IPS-18c (cell line): ENCODE data around the gene PDGFB.

Experiments
- H3K4me3 ChIP-seq: 2 replicates; pipeline ENCODE4 v1.7.0; 2013; ENCODE audit warnings: low read depth, mild to moderate bottlenecking, low read length, moderate library complexity; ENCODE audit not compliant: insufficient read depth
- H3K9me3 ChIP-seq: one replicate; pipeline ENCODE4 v1.6.1; 2013; ENCODE audit warnings: mild to moderate bottlenecking, low read length, moderate library complexity; ENCODE audit not compliant: control insufficient read depth, insufficient read depth

Gene PDGFB

DNA sequence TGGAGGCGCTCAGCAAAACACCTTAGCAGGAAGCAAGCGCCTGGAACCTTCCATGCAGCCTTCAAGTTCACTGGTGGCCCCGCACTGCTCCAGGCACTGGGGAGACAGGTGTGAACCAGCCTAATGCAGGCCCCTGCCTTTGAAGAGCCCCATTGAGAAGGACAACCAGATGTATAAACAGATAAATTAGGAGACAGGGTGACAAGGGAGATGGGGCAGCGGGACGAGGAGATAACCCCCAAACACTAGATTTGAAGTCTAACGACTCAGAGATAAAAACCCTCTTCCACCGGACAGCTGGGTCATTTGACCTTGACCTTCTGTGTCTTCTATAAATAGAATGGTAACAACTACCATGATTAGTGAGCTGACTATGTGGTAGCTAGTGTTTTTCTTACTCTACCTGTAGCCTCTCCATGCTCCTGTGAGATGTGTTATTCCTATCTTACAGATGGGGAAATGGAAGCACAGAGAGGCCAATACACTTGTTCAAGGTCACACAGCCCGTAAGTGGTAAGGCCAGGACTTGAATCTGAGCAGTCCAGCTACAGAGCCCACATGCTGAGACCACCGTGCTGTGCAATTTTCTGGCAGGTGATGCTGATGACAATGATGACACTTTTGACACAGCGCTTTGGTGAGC, 2.0 kb upstream of the PDGFB start:
- H3K4me3 ChIP-seq, result no peak overlapping the region
- H3K9me3 ChIP-seq, result no peaks in the 10 kb centered on the region

DNA sequence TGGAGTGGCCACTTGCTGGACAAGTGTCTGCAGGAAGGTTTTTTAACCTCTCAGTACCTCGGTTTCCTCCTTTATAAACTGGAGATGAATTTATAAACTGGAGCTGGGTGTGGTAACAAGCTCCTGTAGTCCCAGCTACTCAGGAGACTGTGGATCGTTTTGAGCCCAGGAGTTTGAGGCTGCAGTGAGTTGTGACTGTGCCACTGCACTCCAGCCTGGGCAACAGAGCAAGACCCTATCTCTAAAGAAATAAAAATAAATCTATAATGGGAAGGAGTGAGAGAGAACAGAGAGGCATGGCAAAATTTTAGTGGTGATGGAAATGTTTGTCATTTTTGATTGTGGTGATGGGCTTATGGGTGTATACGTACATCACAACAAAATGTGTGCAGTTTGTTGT, 1.4 kb upstream of the PDGFB start:
- Histone ChIP-seq H3K4me3 (no peak overlapping the region), H3K9me3 (no peaks in the 10 kb centered on the region)

DNA sequence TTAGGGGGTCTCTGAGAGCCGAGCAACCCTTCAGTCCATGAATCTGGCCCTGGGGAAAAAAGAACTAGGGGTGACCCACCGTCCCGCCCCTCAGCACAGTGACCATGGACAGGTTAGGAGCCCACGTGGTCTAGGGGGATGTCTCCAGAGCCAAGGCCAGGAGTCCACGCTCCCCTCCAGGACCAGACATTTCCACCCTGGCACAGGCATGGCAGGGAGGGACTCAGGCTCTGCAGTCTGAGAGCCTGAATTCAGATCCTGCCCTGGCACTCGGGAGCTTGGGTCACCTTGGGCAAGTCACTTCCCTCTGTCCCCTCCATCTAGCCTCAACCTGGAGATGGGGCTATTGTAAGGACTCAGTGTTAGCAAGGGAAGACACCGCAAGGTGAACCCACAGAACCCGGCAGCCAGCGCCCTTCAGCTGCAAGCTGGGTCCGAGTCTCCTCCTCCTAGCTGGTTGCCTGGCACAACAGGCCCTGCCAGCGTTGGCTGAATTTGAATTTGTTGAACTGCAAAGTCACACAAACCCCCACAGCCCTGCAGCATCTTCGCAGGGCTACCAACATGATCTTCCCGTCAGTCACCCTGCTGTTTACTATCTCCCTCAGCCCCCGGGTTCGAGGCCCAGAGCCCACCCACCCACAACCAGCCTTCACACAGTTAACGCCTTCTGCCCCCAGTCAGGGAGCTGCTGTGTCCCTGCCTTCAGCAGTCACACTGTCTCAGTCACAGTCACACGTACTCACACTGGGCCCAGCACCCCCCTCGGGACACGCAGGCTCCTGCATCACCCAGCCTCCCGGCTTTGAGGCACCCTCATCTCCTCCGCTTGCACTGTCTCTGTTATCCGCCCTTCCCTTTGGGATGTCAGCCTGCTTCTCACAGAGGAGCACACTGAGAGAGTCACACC, 603 bp upstream of the PDGFB start:
- Histone ChIP-seq H3K9me3 (no peaks in the 10 kb centered on the region), H3K4me3 (no peak overlapping the region)

DNA sequence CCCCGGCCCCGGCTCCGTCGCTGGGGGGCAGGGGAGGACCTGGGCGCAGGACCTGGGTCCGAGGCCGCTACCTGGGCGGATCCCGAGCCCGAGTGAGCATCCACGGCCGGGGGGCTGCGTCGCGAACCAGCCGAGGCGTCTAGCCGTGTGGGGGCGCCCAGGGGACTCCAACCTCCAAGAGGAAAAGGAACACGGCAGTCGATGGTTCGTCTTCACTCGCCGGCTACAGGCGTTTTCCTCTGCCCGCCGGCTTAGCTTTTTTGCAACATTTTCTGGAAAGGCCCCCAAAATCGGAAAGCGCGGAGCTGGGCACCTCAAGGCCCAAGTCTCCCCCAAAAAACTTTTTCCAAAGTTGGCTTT, 666 bp downstream of the PDGFB start:
- peak overlapping the region; percentile 49 for H3K4me3 ChIP-seq
- H3K9me3 ChIP-seq, result no peaks in the 10 kb centered on the region

DNA sequence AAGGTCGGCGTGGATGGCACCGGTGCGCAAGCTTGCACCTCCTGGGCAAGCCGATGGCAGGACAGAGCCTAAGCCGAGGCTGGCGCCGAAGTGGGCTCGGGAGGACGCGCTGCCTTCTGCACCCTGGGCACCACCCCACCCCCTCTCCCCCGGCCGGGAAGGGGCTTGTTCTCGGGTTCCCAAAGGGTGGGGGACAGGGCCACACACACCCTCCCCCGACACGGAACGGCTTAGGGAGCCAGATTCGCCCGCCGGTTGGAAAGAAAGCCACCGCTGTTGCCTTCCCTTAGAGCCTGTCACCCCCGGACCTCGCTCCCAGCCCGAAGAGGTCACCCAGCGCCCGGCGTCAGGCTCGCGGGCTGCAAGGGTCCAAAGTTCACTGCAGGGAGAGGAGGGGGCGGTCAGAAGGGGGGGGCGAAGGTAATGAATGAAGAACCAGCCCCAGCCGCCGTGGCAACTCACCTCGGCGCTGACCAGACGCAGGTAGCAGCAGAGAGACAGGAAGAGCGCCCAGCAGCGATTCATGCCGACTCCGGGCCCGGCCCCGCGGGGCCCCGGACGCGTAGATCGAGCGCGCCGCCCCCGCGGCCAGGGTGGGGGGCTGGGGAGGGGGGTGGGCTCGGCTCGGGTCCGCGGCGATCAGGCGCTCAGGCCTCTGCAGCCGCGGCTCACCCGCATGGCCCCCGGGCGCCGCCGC, 1.2 kb downstream of the PDGFB start:
- peak overlapping the region; percentile 64 for H3K4me3 ChIP-seq

DNA sequence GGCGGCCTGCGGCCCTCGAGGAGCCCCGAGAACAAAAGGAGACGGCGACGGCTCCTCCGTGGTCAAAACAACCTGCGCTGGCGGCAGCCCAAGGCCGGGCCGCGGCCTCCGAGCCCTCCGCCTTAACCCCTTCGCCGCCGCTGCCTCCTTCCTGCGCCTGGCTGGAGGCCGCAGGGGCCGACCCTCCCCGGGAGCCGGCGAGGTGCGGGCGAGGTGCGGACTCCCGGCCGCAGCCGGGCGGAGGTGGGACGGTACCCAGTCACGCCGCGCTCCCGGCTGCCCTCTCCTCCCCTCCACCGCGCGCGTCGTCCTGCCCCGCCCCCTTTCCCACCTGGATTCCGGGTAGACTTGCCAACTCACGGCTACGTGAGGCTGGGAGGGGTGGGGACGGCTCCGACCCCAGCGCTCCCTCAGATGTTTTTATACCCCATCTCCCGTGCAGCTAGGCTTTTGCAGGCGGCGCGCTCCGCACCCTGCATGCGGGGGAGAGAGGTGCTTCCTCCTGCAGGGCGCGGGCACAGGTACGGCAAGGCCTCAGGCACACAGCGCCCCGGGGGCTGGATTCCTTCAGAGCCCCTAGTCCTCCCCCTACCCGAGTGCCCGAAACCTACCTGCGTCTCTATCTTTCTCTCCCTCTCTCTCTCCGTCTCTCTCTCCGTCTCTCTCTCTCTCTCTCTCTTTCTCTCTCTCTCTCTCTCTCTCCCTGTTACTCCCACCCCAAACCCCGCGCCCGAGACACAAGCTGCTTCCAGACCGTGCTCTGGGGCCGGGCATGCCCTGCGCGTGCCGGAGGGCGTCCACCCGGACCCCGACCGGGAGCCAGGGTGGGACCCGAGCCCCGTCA, 2.0 kb downstream of the PDGFB start:
- H3K4me3 ChIP-seq, result peak overlapping the region; percentile 64
- H3K9me3 ChIP-seq, result no peaks in the 10 kb centered on the region

More for the DNA sequence above, 1.2 kb downstream of the PDGFB start:
- H3K9me3 ChIP-seq, result no peaks in the 10 kb centered on the region

DNA sequence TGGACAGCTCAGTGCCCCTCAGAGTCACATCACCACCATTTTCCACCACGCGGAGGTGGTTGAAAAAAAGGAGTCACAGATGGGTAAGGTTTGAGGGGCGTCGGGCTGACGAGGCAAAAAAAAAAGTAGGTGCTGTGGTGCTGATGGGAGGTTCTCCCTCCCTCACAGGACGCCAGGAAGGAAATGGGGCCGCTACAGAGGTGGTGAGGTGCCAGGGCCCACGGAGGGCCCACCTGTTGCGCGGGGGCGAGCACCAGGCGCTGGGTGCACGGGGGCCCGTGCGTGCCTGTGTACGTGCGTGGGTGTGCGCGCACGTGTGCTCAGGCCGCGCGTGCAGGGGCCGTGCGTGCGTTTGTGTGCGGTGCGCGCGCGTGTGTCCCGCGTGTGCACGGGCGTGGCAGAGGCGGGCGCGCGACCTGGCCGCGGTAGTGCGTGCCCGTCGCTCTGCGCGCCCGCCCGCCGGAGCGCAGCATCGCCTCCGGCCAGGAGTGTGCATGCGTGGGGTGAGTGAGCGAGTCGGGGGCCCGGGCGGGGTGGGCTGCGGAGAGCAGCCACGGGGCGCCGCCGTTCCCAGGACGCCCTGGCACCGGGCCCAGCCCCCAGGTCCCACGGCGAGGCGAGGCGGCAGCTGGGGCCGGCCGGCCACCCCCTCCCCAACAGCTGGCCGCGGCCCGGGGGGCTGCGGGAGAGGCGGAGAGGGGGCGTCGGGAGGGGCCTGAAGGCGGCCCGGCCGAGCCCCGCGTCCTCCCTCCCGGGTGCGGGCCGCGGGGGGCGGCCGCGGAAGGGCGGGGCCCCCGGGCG, 2.8 kb downstream of the PDGFB start:
- Histone ChIP-seq H3K4me3 (peak overlapping the region; percentile 64), H3K9me3 (no peaks in the 10 kb centered on the region)

DNA sequence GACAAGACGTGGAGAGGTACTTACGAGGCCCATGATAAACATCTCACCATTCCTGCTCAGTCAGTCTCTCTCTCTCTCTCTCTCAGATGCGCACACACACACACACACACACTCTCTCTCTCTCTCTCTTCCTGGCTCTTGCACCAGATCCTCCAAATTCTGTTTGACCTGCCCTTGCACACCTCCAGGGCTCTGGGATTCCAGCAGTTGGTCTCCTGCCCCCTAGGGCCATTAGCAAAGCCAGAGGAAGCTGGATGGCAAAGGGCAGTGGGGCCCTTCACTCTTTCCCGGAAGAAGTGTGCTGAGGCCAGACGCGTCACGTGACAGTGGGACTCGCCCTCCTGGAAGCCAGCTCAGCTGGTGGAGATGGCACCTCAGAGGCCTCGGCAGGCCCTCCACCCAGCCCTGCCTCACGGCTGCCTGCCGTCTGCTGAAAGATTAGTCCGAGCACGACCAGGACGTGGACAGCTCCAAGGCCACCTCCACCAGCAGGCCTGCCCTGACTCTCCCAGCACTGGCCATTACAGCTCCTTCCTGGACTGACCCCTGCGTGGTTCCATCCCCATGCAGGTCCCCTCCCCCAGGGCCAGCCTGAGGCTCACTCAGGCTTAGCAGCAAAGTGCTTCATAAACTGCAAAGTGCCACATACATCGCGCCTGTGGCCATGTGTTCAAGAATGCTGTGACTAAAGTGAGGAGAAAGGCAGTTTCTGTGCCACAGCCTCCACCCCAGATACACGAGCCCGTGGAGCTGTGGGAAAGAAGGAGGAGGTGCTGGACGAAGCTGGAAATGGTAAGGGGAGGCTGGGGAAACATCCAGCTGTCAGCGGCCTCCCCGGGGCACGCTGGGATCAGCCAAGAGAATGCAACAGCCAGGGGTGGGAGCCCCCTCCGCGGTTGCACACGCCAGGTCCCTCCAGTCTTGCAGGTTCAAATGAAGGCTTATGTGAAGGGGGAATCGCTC, 3.7 kb downstream of the PDGFB start:
- H3K9me3 ChIP-seq, result no peaks in the 10 kb centered on the region
- H3K4me3 ChIP-seq, result no peak overlapping the region; the same call in 1 of the 2 replicates

DNA sequence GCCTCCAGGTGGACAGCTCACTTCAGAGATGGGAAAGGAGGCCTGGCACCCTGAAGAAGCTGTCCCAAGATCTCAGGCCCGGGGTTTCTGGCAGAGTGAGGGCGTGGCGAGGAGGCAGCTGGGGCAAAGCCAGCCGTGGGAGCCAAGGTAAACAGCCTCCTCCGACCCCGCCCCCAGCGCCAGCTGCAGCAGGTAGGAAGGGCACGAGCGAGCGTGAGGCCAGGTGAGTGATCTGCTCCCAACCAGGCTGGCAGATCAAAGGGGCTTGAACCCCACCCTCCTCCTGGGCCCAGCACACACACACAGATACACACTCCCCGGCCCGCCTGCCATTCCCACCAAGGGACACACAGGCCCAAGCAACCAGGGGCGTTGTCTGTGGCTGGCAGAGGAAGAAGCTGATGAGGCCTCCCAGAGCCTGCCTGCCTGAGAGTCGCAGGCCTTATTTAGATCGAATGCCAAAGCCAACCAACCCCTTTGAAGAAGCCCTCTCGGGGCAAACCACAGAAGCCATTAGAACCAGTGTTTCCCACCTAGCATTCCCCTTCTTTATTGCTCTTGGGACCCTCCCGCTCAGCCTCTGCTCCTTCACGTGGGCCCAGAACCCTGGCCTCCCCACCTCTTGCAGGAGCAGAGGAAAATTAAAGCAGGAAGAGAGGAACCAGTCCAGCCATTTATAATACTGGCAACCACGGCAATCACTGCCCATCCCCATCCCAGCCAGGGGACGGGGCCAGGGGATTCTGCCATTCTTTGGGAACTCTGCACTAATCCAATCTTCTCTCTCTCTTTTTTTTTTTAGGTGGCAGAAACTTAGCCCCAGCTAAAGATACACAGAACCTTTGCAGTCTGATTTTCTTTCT, 5.0 kb downstream of the PDGFB start:
- no peaks in the 10 kb centered on the region for H3K9me3 ChIP-seq

DNA sequence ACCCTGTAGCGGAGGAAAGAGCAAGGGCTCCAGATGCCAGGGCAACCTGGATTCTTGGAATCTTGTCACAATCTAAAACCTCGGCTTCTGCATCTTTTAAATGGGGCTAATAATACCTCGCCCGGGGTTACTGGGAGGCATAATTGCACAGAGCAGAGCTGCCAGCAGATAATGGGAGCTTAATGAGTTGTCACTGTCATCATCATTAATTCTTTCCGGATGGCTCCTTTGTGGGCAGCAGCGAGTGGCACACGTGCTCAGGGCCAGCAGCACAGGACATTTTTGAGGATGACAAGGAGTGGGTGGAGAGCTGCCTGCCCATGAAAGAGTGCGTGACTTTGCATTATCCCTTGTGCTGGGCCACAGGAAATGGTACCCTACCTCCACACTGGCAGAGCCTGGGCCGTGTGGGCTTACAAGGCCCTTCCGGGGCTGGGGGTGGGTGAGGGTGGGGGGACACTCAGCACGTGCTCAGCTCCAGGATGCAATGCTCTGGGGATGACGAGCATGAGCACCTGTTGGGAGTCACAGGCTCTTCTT, 5.7 kb downstream of the PDGFB start:
- no peak overlapping the region for H3K4me3 ChIP-seq
- H3K9me3 ChIP-seq, result no peaks in the 10 kb centered on the region

More for the DNA sequence above, 5.0 kb downstream of the PDGFB start:
- H3K4me3 ChIP-seq, result no peak overlapping the region

DNA sequence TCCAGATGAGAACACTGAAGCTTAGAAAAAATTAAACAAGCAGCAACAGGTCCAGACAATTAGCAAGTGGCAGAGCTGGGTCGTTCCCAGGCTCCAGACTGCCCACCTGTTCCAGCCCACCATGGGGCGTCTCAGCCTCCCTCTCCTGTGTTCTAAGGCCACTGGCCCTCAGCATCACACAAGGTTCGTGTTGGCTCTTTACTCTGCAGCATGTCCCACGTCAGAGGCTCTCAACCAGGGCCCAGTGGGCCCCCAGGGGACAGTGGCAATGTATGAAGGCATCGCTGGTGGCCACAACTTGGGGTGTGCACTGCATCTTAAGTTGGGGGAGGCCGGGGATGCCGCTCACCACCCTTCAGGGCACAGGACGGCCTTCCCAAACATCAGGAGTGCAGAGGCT, 6.2 kb downstream of the PDGFB start:
- Histone ChIP-seq H3K4me3 (no peak overlapping the region), H3K9me3 (no peaks in the 10 kb centered on the region)

DNA sequence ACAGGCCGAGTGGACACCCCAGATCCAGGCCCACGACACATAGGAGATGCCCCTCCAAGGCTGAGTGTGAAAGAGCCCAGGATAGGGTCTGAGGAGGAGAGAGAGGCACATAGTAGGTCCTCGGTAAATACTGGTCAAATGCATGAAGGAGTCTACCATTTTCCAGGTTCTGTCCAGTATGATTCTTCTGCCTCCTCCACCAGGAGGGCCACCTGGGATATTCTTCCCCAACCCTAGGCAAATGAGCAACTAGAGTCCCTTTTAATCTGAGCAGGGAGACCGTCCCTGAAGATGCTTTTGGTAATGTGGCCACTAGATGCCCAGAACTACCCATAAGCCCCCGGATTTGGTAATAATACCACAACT, 6.7 kb downstream of the PDGFB start:
- H3K4me3 ChIP-seq, result no peak overlapping the region
- H3K9me3 ChIP-seq, result no peaks in the 10 kb centered on the region

DNA sequence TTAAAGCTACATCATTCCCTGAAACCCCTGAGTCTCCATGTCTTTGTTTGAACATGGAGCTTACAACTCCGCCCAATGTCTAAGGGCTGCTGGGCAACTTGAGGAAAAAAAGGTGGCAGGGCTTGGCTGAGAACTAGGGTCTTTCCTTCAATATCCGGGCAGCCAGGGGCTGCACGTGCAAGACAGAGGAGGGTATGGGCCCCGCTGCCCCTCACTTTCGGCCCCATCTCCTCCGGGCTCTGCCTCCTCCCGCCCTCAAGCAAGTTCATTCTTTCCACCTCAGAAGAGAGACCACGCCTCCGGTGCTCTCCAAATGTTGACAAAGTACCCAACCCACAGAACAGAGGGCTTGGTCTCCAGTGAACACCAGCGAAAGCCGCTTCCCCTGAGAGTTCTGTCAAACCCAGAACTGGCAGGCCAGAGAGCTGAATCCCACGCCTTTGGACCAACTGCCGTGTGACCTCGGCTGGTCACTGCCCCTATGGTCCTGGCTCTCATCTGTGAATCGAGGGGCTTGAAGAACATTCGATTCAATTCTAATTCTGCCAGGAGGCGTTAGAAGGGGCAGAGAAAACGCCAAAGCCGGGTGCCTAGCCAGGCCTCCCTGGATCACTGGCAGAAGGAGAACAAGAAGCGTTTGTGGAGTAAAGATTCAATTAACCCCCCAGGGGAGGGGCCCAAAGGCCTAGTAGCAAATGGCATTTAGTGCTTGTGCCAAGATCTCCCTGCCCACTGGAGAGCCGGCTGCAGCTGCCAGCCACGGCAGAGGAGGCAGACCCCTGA, 7.3 kb downstream of the PDGFB start:
- H3K9me3 ChIP-seq, result no peaks in the 10 kb centered on the region
- no peak overlapping the region for H3K4me3 ChIP-seq
